ENCODE data around the gene CD300E. TPM values are rescaled to one million over a fixed set of nuclear protein-coding genes. Genes with fewer than 3 reads are reported as not detected.

Gene CD300E
- total and polyA plus RNA-seq, 2 of the 4 experiments (the other 2 are of a cell fraction): not detected

GRCh38 chr17:74635418-74635817, 11.9 kb upstream of the CD300E start:
- Histone ChIP-seq H3K36me3 (ENCODE audit: control insufficient read depth, insufficient read depth, low read length) (no peaks in the 10 kb centered on the region), H2BK5ac (ENCODE audit: low read depth, low read length, poor library complexity, severe bottlenecking) (no peak overlapping the region), H3K9ac (ENCODE audit: low read depth, low read length) (no peak overlapping the region), H2BK20ac (ENCODE audit: low read depth, low read length) (no peak overlapping the region), H4K20me1 (ENCODE audit: insufficient read depth, low read length) (no peaks in the 10 kb centered on the region), H3K27ac (ENCODE audit: insufficient read depth, low read length) (no peak overlapping the region), H3K4ac (ENCODE audit: low read depth, low read length) (no peak overlapping the region), H3K4me3 (ENCODE audit: insufficient read depth, low read depth, low read length) (no peak overlapping the region), H3K4me2 (ENCODE audit: low read depth, low read length) (no peak overlapping the region), H3K79me1 (ENCODE audit: low read depth in 1 of 2, low read length in 2 of 2) (no peaks in the 10 kb centered on the region), H3K14ac (replicated peaks; ENCODE audit: low read depth, low read length) (no peak overlapping the region), H2AK9ac (replicated peaks; ENCODE audit: low read depth, low read length, poor library complexity) (no peak overlapping the region), H3K23ac (ENCODE audit: low read depth, low read length) (no peak overlapping the region), H3K27me3 (ENCODE audit: control insufficient read depth, insufficient read depth, low read length) (no peaks in the 10 kb centered on the region), H4K8ac (ENCODE audit: low read depth in 2 of 2, low read length in 2 of 2) (no peak overlapping the region), H4K91ac (ENCODE audit: insufficient read depth, low read depth, low read length) (no peak overlapping the region), H3K4me1 (ENCODE audit: control insufficient read depth, insufficient read depth, low read length) (no peaks in the 10 kb centered on the region), H3K56ac (ENCODE audit: extremely low read depth, insufficient read depth, low read length) (no peak overlapping the region), H3K9me3 (ENCODE audit: control insufficient read depth, insufficient read depth, low read length) (no peaks in the 10 kb centered on the region; the same call in 1 of the 2 replicates), H4K5ac (ENCODE audit: low read depth, low read length) (no peak overlapping the region), H2AFZ (replicated peaks; ENCODE audit: low read length, poor library complexity) (no peak overlapping the region), H3K9me1 (ENCODE audit: insufficient read depth, low read length) (no peaks in the 10 kb centered on the region), H3K18ac (ENCODE audit: low read depth, low read length) (no peak overlapping the region), H2BK15ac (ENCODE audit: low read depth, low read length) (no peak overlapping the region), H2BK120ac (ENCODE audit: low read depth, low read length) (no peak overlapping the region), H2AK5ac (ENCODE audit: low read depth, low read length) (no peak overlapping the region)
- ATAC-seq (ENCODE audit: low read depth): no peak
- POLR2A ChIA-PET (ENCODE audit: unreplicated experiment): no interaction called here
- no TSS peak for BruUV-seq (replicated peaks)
- dilution Hi-C loops (cut with HindIII; ENCODE audit: low sequenced_read_pairs, unreplicated experiment): no loop called here
- in situ Hi-C loops (cut with MboI; ENCODE audit: low sequenced_read_pairs): no loop called here
- no peak for TF ChIP-seq CHD1 (IDR thresholded peaks at IDR 0.05; ENCODE audit: low read depth, low read length)
- no peak for TF ChIP-seq MAFK (IDR thresholded peaks at IDR 0.05; ENCODE audit: low read depth, low read length)
- TF ChIP-seq RAD21 (IDR thresholded peaks at IDR 0.05; ENCODE audit: low read length): no peak
- TF ChIP-seq NFE2L2 (IDR thresholded peaks at IDR 0.05; ENCODE audit: low read depth, low read length): no peak
- no peak for TF ChIP-seq RFX5 (IDR thresholded peaks at IDR 0.05; ENCODE audit: low read depth, low read length)
- no peak for TF ChIP-seq CEBPB (IDR thresholded peaks at IDR 0.05; ENCODE audit: low read depth, low read length)
- no peak for TF ChIP-seq USF2 (IDR thresholded peaks at IDR 0.05; ENCODE audit: low read depth, low read length)
- no peak for TF ChIP-seq MAZ (IDR thresholded peaks at IDR 0.05; ENCODE audit: borderline replicate concordance, low read depth, low read length)
- TF ChIP-seq MXI1 (IDR thresholded peaks at IDR 0.05; ENCODE audit: borderline replicate concordance, low read depth, low read length): no peak
- no peak for TF ChIP-seq CTCF (conservative IDR thresholded peaks at IDR 0.05; ENCODE audit: low read depth, low read length)
- TF ChIP-seq FOS (IDR thresholded peaks at IDR 0.05; ENCODE audit: low read depth, low read length): no peak
- no peak for TF ChIP-seq RCOR1 (IDR thresholded peaks at IDR 0.05; ENCODE audit: insufficient replicate concordance, low read length)
- TF ChIP-seq POLR2A (IDR thresholded peaks at IDR 0.05; ENCODE audit: low read depth, low read length): no peak
- no peak for TF ChIP-seq BHLHE40 (IDR thresholded peaks at IDR 0.05; ENCODE audit: low read depth, low read length)
- TF ChIP-seq SMC3 (IDR thresholded peaks at IDR 0.05; ENCODE audit: low read depth, low read length): no peak
- TF ChIP-seq ELK1 (IDR thresholded peaks at IDR 0.05; ENCODE audit: borderline replicate concordance, low read depth, low read length): no peak
- 19% methylated on average over 6 of the region's 13 CpGs; no CpG with 5 or more reads in 1 of the 2 experiments for WGBS, 2 experiments (ENCODE audit: extremely low coverage in 2 of 2, insufficient read length in 1 of 2)
- no peak for DNase-seq
- CTCF ChIA-PET: no interaction called here
- intact Hi-C loops (cut with micrococcal nuclease): no loop called here
